Uterus (tissue), 4 donors: Measurements from ENCODE around the gene GPATCH8. TPM values are rescaled to one million over a fixed set of nuclear protein-coding genes. Genes with fewer than 3 reads are reported as not detected.

ENCODE experiments used
- DNase-seq, 2 donors: peaks; one replicate each; pipeline ENCODE4 v3.0.0-alpha.2; 2019 to 2020
- H3K27ac ChIP-seq, 2 donors: fragments of 200-600 bp; sonication (generic); 1 replicate in 1 of 2; 2 replicates in 1 of 2; pipeline ENCODE4 v1.5.1; 2016 to 2018
- H3K27me3 ChIP-seq, 2 donors: fragments of 200-600 bp; sonication (generic); one replicate each; pipeline ENCODE4 v1.5.1; 2018 to 2019; ENCODE audit warnings: control low read depth in 1 of 2
- H3K36me3 ChIP-seq, 2 donors: fragments of 200-600 bp; sonication (generic); one replicate each; pipeline ENCODE4 v1.5.1; 2019; ENCODE audit warnings: control low read depth in 1 of 2
- H3K4me1 ChIP-seq, 2 donors: fragments of 200-600 bp; sonication (generic); one replicate each; pipeline ENCODE4 v1.5.1; 2018 to 2019; ENCODE audit warnings: control low read depth in 1 of 2
- H3K4me3 ChIP-seq, 2 donors: fragments of 200-600 bp; sonication (generic); 1 replicate in 1 of 2; 2 replicates in 1 of 2; pipeline ENCODE4 v1.5.1; 2018 to 2019; ENCODE audit warnings: mild to moderate bottlenecking in 1 of 2
- H3K9me3 ChIP-seq, 2 donors: fragments of 200-600 bp; sonication (generic); one replicate each; pipeline ENCODE4 v1.5.1; 2019; ENCODE audit warnings: control low read depth in 1 of 2
- CTCF ChIP-seq, 4 experiments: fragments of 200-600 bp in 2 of 4; fragments of 450-650 bp in 2 of 4; sonication (generic) in 2 of 4; IDR thresholded peaks; one replicate each; pipeline ENCODE4 v1.5.1; 2016 to 2019; ENCODE audit warnings: antibody characterized with exemption in 4 of 4, mild to moderate bottlenecking in 2 of 4, moderate library complexity in 1 of 4
- POLR2A ChIP-seq, 2 donors: fragments of 450-650 bp; IDR thresholded peaks; one replicate each; pipeline ENCODE4 v1.6.1; 2016; ENCODE audit warnings: antibody characterized with exemption in 2 of 2, mild to moderate bottlenecking in 1 of 2, moderate library complexity in 1 of 2
- intact Hi-C: fragments of 100-400 bp; cut with DNase I; formaldehyde crosslinking; loops from one replicate; pipeline ENCODE4 v1.15.1; 2023; ENCODE audit warnings: low total_unique reads
- total RNA-seq, 4 donors: library from RNA; depleted of rRNA in 3 of 4; stranded (reverse); fragments of >200 nt in 3 of 4; gene quantifications; one replicate each; pipeline versions ENCODE4 v1.1.0 to v1.2.4, GENCODE V29; 2014 to 2023
- donor health status: DM: yes; HTN: yes; CAD: no.

GPATCH8 gene
- total RNA-seq, 4 donors from 2014 or later, result 26.9 to 90.0 (median 77.8) TPM

DNA sequence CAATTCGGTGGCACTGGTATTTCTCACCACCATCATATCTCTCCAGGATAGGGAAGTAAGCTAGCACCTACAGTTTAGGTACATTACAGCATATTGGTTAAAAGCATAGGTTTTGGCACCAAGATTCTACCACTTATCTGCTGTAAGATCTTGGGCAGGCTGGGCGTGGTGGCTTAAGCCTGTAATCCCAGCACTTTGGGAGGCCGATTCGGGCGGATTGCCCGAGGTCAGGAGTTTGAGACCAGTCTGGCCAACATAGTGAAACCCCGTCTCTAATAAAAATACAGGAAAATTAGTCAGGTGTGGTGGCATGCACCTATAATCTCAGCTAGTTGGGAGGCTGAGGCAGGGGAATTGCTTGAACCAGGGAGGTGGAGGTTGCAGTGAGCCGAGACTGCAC is 51.4 kb downstream of the GPATCH8 start:
- intact Hi-C loops, result no loop called here
- Histone ChIP-seq H3K9me3 (no peaks in the 10 kb centered on the region), H3K27ac (no peak overlapping the region), H3K36me3 (no peaks in the 10 kb centered on the region), H3K27me3 (no peaks in the 10 kb centered on the region), H3K4me3 (no peak overlapping the region), H3K4me1 (no peaks in the 10 kb centered on the region)
- TF ChIP-seq POLR2A (IDR thresholded peaks at IDR 0.05) (no peak), CTCF (IDR thresholded peaks at IDR 0.05) (no peak)
- DNase-seq, result no peak

DNA sequence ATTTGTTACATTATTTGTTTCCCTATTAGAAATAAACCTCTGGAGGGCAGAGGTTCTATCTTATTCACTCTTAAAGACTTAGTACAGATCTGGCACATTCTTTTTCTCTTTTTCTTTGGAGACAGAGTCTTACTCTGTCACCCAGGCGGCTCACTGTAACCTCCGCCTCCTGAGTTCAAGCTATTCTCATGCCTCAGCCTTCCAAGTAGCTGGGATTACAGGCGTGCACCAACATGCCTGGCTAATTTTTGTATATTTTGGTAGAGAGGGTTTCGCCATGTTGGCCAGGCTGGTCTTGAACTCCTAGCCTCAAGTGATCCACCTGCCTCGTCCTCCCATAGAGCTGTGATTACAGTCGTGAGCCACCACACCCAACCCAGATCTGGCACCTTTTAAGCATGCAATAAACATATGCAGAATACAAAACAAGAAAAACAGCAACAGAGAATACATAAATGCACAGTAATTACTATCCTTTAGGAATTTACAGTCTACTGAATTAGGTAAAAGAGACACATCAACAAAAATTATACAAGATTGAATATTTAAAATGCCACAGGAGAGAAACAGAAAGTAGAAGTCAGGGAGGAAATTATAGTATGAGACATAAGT is 52.1 kb downstream of the GPATCH8 start:
- Histone ChIP-seq H3K4me1 (no peaks in the 10 kb centered on the region), H3K9me3 (no peaks in the 10 kb centered on the region), H3K27me3 (no peaks in the 10 kb centered on the region), H3K27ac (no peak overlapping the region), H3K36me3 (no peaks in the 10 kb centered on the region), H3K4me3 (no peak overlapping the region)
- TF ChIP-seq POLR2A (IDR thresholded peaks at IDR 0.05) (no peak), CTCF (IDR thresholded peaks at IDR 0.05) (no peak)
- intact Hi-C loops, result no loop called here
- DNase-seq, result no peak

GRCh38 chr17:44448412-44448811 is 54.8 kb downstream of the GPATCH8 start:
- H3K4me1 ChIP-seq, result no peaks in the 10 kb centered on the region
- H3K4me3 ChIP-seq, result no peak overlapping the region
- no peaks in the 10 kb centered on the region for H3K9me3 ChIP-seq
- no peaks in the 10 kb centered on the region for H3K36me3 ChIP-seq
- no peaks in the 10 kb centered on the region for H3K27me3 ChIP-seq
- TF ChIP-seq CTCF (IDR thresholded peaks at IDR 0.05) (no peak), POLR2A (IDR thresholded peaks at IDR 0.05) (no peak)
- no peak for DNase-seq
- intact Hi-C loops, result no loop called here
- no peak overlapping the region for H3K27ac ChIP-seq

GRCh38 chr17:44444735-44445105 is 58.5 kb downstream of the GPATCH8 start:
- no peak for TF ChIP-seq POLR2A (IDR thresholded peaks at IDR 0.05)
- no peak for TF ChIP-seq CTCF (IDR thresholded peaks at IDR 0.05)
- H3K27me3 ChIP-seq, result no peaks in the 10 kb centered on the region

DNA sequence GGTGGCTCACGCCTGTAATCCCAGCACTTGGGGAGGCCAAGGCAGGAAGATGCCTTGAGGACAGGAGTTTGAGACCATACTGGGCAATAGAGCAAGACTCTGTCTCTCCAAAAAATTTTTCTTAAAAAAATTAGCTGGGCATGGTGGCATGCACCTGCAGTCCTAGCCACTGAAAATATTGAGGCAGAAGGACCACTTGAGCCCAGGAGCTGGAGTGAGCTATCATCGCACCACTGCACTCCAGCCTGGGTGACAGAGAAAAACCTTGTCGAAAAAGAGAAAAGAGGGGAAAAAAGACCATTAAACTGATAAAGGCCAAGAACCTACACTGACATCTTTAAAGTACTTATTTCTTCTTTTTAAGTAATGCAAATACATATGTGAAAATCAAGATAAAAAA is 60.4 kb downstream of the GPATCH8 start:
- no peak overlapping the region for H3K27ac ChIP-seq
- H3K36me3 ChIP-seq, result no peaks in the 10 kb centered on the region
- DNase-seq, result no peak
- intact Hi-C loops, result no loop called here
- H3K9me3 ChIP-seq, result no peaks in the 10 kb centered on the region
- no peak for TF ChIP-seq CTCF (IDR thresholded peaks at IDR 0.05)
- no peak for TF ChIP-seq POLR2A (IDR thresholded peaks at IDR 0.05)
- no peaks in the 10 kb centered on the region for H3K27me3 ChIP-seq
- no peak overlapping the region for H3K4me3 ChIP-seq
- no peaks in the 10 kb centered on the region for H3K4me1 ChIP-seq

More at GRCh38 chr17:44444735-44445105, 58.5 kb downstream of the GPATCH8 start:
- Histone ChIP-seq H3K9me3 (no peaks in the 10 kb centered on the region), H3K36me3 (no peaks in the 10 kb centered on the region), H3K27ac (no peak overlapping the region), H3K4me3 (no peak overlapping the region), H3K4me1 (no peaks in the 10 kb centered on the region)
- intact Hi-C loops, result no loop called here
- no peak for DNase-seq
